KMS-11 (cell line): ENCODE results near the gene EIF5A.

Source experiments
- H2AFZ ChIP-seq: fragments of 200-600 bp; sonication (generic); 2 replicates; pipeline ENCODE4 v1.6.1; 2016; ENCODE audit warnings: antibody characterized with exemption, mixed run types, low read depth
- H3K27ac ChIP-seq: fragments of 200-600 bp; sonication (generic); 2 replicates; pipeline ENCODE4 v1.6.1; 2016; ENCODE audit warnings: mild to moderate bottlenecking, mixed run types
- H3K27me3 ChIP-seq: fragments of 200-600 bp; sonication (generic); 2 replicates; pipeline ENCODE4 v1.6.1; 2017; ENCODE audit warnings: mild to moderate bottlenecking, low read depth, mixed run types, moderate library complexity; ENCODE audit not compliant: insufficient read depth
- H3K36me3 ChIP-seq: fragments of 200-600 bp; sonication (generic); 2 replicates; pipeline ENCODE4 v1.6.1; 2017; ENCODE audit warnings: mild to moderate bottlenecking, mixed run types; ENCODE audit not compliant: insufficient read depth
- H3K4me1 ChIP-seq: fragments of 200-600 bp; sonication (generic); 2 replicates; pipeline ENCODE4 v1.6.1; 2016; ENCODE audit warnings: mild to moderate bottlenecking, low read depth, mixed run types; ENCODE audit not compliant: poor library complexity, severe bottlenecking
- H3K4me2 ChIP-seq: fragments of 200-600 bp; sonication (generic); 2 replicates; pipeline ENCODE4 v1.7.0; 2016; ENCODE audit warnings: mild to moderate bottlenecking, mixed run types
- H3K4me3 ChIP-seq: fragments of 200-600 bp; sonication (generic); IDR thresholded peaks from 2 replicates; pipeline ENCODE4 v1.6.1; 2017; ENCODE audit warnings: low read depth, low read length, mixed read lengths; ENCODE audit not compliant: insufficient read depth
- H3K79me2 ChIP-seq: fragments of 200-600 bp; sonication (generic); 2 replicates; pipeline ENCODE4 v1.6.1; 2016; ENCODE audit warnings: low read depth, mixed run types; ENCODE audit not compliant: insufficient read depth
- H3K9ac ChIP-seq: fragments of 200-600 bp; sonication (generic); 2 replicates; pipeline ENCODE4 v1.6.1; 2016; ENCODE audit warnings: mild to moderate bottlenecking, mixed run types
- H4K20me1 ChIP-seq: fragments of 200-600 bp; sonication (generic); 2 replicates; pipeline ENCODE4 v1.6.1; 2016; ENCODE audit warnings: mild to moderate bottlenecking, mixed run types; ENCODE audit not compliant: insufficient read depth
- CTCF ChIP-seq: fragments of 200-600 bp; sonication (generic); conservative IDR thresholded peaks from 2 replicates; pipeline ENCODE4 v1.6.1; 2017; ENCODE audit warnings: low read depth, mild to moderate bottlenecking, antibody characterized with exemption, low read length, moderate library complexity, mixed read lengths

EIF5A gene

GRCh38 chr17:7260651-7261378, 46.6 kb upstream of the EIF5A start:
- peak overlapping the region; percentile 21; the same call in 1 of the 2 replicates for H3K4me2 ChIP-seq
- H3K79me2 ChIP-seq = no peaks in the 10 kb centered on the region
- no peak overlapping the region for H3K4me3 ChIP-seq
- no peaks in the 10 kb centered on the region; the same call in 1 of the 2 replicates for H3K27me3 ChIP-seq
- H3K27ac ChIP-seq = no peak overlapping the region
- H2AFZ ChIP-seq = peak overlapping the region; percentile 34; the same call in 1 of the 2 replicates
- no peaks in the 10 kb centered on the region for H3K4me1 ChIP-seq
- H3K9ac ChIP-seq = no peak overlapping the region
- no peaks in the 10 kb centered on the region for H4K20me1 ChIP-seq
- TF ChIP-seq CTCF = no peak
- H3K36me3 ChIP-seq = no peaks in the 10 kb centered on the region

- H3K36me3 ChIP-seq = no peaks in the 10 kb centered on the region
- H3K4me3 ChIP-seq = no peak overlapping the region
- H4K20me1 ChIP-seq = no peaks in the 10 kb centered on the region
- TF ChIP-seq CTCF = no peak
- no peaks in the 10 kb centered on the region; the same call in 1 of the 2 replicates for H3K27me3 ChIP-seq
- no peaks in the 10 kb centered on the region for H3K79me2 ChIP-seq
- peak overlapping the region; percentile 21; the same call in 1 of the 2 replicates for H3K4me2 ChIP-seq
- no peaks in the 10 kb centered on the region for H3K4me1 ChIP-seq
- peak overlapping the region; percentile 34; the same call in 1 of the 2 replicates for H2AFZ ChIP-seq
- H3K9ac ChIP-seq = no peak overlapping the region
- H3K27ac ChIP-seq = no peak overlapping the region
These were observed 45.8 kb upstream of the EIF5A start for GRCh38 chr17:7261379-7262191.

GRCh38 chr17:7262192-7262934, 45.1 kb upstream of the EIF5A start, which contains the start of gene CLDN7:
Gene CLDN7, minus strand, starts transcription at chr17:7262478. Its CDS starts 435 bp downstream, at chr17:7262043.
- no peaks in the 10 kb centered on the region for H3K4me1 ChIP-seq
- no peaks in the 10 kb centered on the region for H3K36me3 ChIP-seq
- no peak for TF ChIP-seq CTCF
- H3K4me2 ChIP-seq = peak within 1 kb of the TSS; percentile 21; the same call in 1 of the 2 replicates
- no peak within 1 kb of the TSS for H3K27ac ChIP-seq
- H3K4me3 ChIP-seq = no peak within 1 kb of the TSS
- no peak within 1 kb of the TSS for H3K9ac ChIP-seq
- H3K79me2 ChIP-seq = no peaks in the 10 kb centered on the region
- no peaks in the 10 kb centered on the region for H4K20me1 ChIP-seq
- H3K27me3 ChIP-seq = no peaks in the 10 kb centered on the region; the same call in 1 of the 2 replicates
- peak within 1 kb of the TSS; percentile 34; the same call in 1 of the 2 replicates for H2AFZ ChIP-seq
